ENCODE results near the gene TMEM178B.

TMEM178B gene

DNA sequence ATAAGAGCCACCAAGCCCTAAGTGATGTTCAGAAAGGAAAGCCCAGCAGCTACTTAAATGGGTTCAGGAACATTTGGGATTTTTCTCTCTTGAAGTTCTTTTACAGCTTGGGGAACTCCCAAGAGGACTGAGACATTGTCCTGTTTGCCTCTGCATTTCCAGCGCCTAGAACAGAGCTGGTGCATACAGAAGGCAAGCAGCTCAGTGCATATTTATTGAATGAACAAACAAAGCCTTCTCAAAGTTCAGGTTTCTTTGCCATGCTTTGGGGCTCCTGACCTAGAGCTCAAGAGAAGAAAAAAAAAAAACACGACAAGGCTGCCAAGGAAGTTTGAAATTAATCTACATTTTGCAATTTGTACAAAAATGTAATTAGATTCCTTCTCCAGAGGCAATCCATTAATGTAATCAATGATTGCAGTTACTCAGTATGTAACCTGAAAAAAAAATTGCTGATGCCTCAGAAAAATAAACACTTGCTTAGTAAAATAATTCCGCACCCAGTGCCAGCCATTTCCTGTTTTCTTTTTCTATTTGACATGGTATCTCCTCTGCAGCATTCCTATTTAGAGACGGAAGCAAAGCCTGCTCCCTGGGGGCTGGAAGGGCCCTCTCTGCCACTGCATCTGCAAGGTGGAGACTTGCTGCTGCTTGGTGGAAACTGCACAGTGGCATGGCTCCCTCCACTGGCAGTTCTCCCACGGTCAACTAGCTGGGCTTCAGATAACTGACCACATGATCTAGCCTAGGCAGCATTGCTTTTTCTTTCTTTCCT lies 157.3 kb downstream of the TMEM178B start:
- no peak for DNase-seq

DNA sequence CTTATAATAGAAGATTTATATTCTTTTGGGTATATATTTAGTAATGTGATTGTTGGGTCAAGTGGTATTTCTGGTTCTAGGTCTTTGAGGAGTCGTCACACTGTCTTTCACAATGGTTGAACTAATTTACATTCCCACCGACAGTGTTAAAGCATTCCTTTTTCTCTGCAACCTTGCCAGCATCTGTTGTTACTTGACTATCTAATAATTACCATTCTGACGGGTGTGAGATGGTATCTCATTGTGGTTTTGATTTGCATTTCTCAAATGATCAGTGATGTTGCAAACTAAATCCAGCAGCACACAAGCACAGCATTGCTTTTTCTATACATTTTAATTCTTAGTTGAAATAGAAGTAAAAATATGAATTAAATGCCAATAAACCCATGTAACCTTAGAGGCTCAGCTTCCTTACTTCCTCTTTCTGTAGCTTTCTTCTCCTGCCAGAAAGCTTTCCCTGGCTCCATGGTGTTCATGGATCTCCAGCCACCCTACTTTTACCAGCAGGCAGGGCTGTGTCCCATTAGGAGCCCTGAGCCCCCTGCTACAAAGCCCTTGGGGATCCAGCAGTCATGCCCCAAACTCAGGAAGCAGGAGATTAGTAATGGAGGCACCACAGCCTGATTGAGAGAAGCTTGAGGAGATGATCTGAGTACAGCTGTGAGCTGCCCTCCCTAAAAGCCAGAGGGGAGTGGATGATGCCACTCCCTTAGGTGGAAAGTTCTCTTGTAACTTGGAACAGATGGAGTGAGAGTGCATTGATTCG lies 158.6 kb downstream of the TMEM178B start:
- DNase-seq = no peak

DNA sequence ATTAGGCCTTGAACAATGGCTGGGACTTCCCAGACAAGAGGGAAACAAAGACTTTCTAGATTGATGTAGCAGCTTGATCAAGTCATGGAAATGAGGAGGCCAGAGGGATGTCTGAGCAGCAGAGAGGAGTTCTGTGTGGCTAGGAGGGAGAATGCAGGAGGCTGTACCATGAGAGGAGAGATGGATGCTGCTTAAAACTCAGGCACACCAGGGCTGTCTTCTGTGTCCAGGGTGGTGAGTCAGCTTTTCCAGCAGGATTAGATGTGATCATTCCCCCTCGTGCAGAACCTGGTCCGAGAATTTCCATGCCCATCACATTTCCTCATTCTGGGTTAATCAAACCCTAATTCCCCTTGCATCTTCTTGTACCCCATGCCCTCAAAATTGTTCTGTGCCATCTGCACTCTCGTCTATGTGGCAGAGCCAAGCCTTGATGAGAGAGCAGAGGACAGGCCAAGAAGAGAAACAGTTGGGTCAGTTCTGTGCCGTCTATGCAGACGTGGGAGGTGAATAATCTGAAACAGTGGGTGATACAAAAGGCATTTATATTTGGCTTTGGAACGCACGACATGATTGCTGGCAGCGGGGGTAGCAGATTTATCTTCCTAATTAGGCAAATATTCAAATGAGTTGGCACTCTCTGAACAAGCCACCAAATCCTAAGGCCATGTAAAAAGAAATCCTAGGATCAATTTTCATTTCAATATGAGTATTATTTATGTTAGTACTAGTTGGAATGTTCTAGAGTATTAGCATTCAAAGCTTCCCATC lies 160.7 kb downstream of the TMEM178B start:
- DNase-seq = no peak

DNA sequence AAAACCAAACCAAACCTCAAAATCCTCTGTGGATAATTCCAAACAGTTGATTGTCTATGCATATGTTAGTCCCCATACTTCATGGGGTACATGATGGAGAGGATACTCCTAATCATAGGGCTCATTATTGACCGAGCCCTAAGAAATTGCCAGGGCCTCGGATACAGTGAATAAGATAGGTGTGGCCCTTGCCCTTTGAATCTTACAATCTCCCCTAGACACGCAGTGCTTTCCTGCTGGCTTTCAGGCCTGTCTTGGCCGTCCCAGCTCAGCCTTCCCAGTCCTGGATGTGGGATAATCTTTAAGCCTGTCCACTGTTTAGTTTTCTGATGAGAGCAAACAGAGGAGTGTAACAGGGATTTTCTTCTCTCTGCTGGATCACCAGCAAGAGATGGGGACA lies 161.8 kb downstream of the TMEM178B start:
- no peak for DNase-seq

DNA sequence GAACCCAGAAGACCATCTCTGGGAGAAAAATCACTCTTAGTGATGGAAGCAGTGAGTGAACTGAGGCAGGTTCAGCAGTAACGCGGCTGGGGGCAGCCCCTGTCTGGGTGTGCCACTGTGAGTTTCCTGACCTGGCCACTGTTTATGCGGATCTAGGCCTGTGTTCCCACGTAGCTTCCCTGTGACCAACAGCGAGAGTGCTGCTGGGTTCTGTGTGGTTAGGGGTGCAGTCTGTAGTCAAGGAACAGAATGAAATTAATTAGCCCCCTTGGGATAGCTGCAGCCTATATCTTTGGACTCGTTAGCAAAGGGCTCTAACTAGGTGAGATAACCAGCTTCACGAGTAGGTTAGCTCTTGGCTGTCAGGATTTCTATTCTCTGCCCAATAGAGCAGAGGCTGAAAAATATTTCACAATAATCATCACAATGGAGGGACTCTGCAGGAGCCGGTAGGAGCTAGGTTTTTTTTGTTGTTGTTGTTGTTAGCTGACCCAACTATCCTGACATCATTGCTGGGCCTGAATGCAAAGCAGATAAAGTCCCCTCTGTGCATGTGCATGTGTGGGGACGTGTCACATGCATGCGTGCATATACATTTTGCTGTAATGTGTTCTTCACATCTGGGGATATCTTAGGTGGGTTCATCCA lies 164.9 kb downstream of the TMEM178B start:
- no peak for DNase-seq

DNA sequence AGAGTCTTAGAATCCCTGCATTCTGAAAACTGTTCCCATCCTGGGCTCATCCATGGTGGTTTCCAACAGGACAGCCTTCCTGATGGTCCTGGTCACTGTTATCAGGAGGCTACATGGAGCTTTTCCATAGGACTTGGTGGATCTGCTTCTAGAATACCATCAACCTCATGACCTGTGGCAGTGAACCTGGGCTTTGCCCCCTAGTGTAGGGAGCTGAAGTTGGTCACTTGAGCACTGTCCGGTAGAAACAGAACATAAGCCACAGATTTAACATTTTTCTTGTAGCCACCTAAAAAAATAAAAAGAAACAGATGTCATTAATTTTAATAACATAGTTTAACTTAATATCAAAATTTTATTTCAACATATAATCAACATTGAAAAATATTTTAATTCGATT lies 165.8 kb downstream of the TMEM178B start:
- no peak for DNase-seq

DNA sequence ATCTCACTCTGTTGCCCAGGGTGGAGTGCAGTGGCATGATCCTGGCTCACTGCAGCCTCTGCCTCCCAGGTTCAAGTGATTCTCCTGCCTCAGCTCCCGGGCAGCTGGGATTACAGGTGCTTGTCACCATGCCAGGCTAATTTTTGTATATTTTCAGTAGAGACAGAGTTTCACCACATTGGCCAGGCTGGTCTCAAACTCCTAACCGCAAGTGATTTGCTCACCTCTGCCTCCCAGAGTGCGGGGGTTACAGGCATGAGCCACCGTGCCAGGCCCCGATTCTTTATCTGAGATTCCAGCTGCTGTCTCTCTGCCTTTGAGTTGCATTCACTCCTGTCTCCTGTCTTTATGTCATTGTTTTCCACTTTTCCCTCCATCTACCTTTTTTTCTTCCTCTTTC lies 168.7 kb downstream of the TMEM178B start:
- DNase-seq = no peak

DNA sequence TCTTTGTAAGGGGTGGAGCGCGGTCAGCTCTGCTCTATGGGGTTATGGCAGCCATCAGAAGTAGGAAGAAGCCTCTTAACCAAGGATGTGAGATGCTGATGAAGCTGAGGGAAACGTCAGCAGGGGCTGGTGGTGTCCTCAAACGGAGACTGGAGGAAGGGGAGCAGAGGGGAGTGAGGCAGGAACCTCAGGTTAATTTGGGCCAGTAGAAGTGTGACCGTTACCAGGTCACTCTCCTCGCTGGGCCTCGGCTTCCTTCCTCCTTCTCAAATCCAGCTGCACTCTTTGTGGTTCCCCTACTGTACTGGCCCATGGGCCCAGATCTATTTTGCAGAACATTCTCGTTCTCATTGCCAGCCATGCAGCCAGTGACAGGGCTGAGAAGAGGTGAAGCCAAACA lies 169.5 kb downstream of the TMEM178B start:
- DNase-seq = no peak

DNA sequence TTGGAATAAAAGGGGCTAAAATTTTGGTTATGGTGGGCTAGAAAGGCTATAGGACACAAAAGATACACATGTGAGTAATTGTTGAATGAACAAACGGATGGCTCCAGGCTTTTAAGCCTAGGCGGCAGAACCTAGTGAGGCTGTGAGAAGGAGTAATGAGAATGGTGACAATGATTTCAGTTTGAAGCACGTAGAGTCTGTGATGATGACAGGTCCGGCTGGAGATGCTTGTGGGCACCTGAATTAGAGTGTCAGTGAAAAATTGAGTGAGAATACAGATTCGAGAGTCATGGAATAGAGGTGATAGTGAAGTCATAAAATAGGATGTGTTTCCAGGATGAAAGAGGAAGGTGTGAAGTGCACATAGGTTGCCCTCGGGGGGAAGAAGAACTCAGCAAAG lies 170.6 kb downstream of the TMEM178B start:
- no peak for DNase-seq

DNA sequence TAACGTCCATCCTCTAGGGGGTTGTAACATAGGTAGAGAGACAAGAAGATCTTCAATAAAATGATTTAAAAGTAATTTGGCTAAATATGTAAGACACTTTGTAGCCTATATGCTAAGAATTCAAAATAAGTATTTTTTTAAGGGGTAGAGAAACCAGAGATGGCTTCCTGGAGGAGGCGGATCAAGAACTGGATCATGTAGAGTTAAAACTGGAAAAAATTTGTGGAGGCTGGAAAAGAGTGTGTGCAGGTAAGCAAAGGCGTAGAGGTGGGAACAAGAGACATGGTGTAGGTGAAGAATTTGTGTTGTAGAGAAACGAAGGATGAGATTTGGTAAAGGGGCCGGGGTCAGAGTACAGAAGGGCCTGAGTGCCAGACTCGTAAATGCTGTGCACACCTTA lies 172.6 kb downstream of the TMEM178B start:
- no peak for DNase-seq

DNA sequence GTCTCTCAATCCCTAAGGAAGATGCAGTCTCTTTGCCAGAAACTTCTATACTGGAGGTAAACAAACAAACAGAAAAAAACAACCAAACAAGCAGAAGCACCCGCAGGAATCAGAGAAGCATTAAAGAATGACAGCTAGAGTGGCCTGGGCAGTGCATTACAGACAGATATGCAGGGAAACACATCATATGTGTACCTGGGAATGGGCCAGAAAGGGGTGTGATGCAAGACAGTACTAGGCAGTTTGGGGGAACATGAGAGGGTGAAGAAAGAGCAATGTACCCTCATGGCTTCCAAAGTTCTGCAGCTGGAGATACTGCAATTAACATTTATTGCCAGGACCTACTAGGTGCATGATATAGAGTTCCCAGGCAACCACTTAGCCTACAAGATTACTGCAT lies 177.3 kb downstream of the TMEM178B start:
- no peak for DNase-seq

DNA sequence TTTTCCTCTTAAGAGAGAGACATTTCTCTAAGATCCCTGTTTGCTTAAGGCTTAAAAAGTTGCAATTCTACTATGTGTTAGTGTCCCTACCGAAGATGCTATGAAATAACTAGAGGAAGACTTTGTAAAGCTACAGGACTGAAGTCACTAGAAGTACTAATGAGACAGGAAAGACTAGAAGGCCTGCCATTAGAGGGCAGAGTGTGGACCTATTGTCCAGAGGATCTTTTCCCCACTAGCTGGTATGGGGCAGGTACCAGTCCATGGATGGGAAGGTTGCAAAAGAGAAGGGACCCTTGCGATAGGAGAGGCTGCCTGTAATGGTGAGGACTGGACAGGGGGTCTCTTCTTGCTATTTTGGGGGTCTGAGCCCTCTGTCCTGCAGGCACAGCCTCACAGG lies 178.1 kb downstream of the TMEM178B start:
- DNase-seq = no peak

DNA sequence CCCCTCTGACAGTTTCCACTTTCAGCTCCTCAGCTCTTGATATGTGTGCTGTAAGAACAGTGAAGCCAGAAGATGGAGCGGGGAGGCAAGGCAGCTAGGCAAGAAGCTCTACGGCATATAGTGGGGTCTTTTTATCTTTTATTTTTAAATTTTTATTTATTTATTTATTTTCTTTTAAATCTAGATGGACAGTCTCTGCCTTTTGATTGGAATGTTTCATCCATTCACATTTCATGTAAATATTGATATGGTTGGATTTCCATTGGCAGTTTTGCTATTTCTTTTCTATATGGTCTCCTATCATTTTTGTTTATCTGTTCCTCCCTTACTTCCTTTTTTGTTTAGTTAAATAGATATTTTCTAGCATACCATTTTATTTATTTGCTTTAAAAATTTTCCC lies 183.7 kb downstream of the TMEM178B start:
- DNase-seq = no peak

DNA sequence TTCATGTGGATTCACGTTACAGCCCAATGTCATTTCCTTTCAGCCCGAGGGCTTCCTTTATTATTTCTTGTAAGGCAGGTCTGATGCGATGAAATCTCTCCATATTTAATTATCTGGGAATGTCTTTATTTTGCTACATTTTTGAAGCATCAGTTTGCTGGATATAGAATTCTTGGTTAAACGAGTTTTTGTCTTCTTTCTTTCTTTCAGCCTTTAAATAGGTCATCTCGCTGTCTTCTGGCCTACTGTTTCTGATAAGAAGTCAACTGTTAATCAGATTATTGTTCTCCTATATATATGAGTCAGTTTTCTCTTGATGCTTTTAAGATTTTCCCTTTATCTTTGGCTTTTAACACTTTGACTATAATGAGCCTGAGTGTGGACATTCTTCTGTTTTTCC lies 184.7 kb downstream of the TMEM178B start:
- no peak for DNase-seq

DNA sequence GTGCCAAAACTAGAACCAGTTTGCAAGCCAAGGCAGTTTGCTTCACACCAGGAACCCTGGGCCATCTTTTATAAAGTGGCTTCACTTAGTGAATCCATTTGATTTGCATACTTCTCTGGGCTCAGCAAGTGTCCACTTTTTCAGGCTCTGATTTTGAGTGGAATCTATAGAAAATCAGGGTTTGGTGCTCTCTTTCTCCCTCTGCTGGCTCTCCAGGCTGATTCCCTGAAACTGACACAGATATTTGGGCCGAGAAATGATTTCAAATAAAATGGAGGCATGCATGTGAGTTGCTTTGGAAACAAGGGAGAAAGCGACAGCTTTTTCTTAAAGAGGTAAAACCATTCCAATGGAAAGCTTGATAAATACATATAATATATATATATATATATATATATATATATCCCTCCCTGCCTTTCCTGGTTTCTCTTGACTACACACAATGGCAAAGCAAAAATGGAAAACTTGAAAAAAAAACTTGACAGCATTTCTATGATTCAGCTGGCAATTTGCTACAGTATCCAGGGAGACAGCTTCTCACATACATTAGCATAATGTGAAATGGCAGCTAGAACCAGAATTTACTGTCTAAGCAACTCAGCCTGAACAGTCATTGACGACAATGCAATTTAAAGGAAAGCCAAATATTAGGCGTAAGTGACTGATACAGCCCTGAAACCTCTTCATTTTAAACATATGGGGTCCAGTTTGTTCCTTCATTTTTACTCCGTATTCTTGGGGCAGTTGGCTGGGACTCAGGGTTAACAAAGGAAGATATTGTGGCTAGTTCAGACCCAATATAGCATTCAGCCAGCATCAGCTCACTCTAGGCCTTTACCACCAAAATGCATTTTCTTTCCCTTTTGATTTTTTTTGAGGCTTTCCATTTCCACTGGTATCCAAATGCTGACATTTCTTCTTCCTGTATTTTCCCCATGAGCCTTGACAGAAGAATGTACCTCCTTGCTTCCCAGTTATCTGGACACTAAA lies 188.5 kb downstream of the TMEM178B start:
- no peak for DNase-seq

DNA sequence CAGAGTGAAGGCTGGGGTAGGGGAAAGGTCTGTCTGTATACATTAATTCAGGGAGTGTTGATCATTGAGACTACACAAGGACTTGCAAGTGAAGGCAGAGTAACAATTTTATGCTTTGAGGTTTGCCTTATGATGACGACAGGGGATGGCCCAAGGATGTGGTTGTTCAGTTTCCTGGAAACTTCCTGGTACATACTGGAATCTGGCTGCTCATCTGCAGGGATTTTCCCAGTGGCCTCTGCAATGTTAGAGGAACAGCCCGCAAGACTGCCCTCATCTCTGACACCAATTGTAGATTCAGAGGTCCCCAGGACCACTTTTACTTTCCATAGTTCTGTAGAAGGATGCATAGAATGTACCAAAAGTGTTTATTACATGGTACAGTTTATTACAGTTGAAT lies 189.6 kb downstream of the TMEM178B start:
- DNase-seq = no peak

DNA sequence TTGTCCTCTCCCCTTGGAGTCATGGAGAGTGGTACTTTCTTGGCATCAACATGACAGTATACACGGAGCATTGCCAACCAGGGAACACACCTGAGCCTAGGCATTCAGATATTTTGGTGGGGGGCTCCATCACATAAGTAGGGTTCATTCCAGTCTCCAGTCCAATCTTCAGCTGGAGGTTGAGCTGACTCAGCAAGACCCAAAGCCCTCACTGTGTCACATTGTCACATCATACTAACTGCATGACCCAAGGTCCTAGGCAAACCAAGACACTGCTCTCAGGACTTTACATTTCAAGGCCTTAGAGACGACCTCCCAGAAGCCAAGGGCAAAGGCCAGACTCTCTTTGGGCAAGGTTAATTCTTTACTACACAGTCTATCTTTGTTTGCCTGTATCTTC lies 190.1 kb downstream of the TMEM178B start:
- DNase-seq = no peak

DNA sequence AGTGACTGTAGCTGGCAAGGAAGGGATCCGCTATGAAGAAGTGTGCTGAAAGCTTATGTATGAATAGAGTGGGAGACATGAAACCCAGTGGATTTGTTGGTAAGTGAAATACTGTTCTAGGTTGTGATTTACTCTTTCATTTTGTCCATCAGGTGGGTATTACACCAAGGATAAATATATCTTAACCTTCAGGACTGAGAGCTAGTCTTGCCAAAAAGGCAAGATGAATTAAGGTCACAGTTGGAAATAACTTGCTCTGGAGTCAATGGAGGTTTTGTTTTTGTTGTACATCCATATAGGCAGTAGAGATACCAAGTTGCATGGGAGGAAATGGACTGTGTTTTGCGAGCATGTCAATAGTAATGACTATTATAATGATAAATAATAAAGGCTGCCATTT lies 190.6 kb downstream of the TMEM178B start:
- no peak for DNase-seq

DNA sequence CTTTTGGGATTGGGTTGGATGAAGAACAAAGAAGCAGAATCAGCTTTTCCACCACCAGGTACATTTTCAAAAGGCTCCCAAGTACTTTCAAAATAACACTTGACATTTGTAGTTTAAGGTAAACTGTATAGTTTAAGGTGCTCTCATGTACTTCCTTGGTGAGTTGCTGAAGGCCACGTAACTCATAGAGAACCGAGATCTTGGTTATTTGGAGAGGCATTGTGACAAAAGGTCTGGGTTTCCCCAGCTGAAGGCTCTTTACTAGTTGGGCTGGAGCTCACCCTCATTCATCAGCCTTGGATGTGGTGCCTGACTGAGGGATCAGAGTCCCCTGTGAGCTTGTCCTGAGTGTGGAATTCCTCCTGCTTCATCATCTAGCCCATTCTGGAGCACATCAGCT lies 191.8 kb downstream of the TMEM178B start:
- no peak for DNase-seq

DNA sequence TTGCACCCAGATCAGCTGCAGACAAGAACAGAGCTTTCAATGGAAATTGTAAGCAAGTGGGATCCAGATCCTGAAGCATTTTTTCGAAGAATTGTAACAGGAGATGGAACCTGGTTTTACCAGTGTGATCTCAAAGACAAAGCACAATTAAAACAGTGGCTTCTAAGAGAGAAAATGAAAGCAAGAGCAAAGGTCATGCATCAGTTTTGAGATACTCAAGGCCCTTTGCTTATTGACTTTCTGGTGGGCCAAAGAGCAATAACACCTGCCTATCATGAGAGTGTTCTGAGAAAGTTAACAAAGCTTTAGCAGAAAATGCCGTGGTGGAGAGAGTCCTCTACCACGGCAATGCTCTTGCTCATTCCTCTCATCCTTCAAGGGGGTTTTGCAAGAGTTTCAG lies 194.8 kb downstream of the TMEM178B start:
- no peak for DNase-seq

DNA sequence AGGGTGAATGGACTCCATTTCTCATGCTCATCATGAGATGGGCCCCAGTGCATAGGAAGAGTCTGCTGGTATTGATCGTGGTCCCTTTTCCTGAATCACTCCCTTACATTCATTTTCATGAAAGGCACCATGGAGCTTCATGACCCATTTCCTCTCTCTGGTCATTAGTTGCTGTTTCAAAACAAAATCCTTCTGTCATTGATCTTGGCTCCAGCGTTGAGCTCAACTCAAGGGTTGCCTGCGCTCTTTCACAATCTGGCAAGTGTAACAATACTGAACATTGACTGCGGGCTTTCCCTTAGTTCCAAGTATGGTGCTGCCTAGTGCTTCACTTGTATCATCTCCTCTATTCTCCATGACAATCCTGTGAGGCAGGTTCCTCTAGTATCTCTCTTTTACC lies 197.6 kb downstream of the TMEM178B start:
- DNase-seq = no peak

DNA sequence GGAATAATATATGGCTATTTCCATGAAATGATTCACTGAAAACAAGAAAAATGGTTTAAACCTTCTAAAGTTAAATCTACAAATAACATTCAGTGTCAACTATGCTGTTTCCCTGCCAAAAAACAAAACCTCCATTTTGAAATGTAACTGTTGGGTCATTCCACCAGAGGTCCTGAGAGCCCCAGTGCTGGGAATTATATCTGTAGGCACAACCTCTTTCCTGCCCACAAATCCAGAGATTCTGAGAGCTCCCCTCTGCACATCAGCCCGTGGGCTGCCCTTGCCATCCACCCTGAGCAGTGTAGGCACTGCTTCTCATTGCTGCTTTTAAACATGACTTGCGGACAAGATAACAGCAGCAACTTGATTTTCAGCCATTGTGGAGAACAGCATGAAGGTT lies 198.6 kb downstream of the TMEM178B start:
- DNase-seq = no peak

Data from activated CD8-positive, alpha-beta memory T cell treated with anti-CD3 and anti-CD28 coated beads for 24 hours (primary cell).